Activated CD4-positive, CD25-positive, alpha-beta regulatory T cell treated with anti-CD3 and anti-CD28 coated beads, Interleukin-2, amount 50 U/mL, for 24 hours (primary cell): ENCODE results near the gene BSN.
A peak's percentile ranks its signal among the peaks of the same experiment; 100 is the strongest.

Experiments used
- ATAC-seq, 2 donors: fragments of 150-1000 bp; cut with Tn5 transposase; one replicate each; pipeline ENCODE4 v1.10.0; 2021; ENCODE audit warnings: mild to moderate bottlenecking in 1 of 2, moderate library complexity in 1 of 2

Gene BSN

GRCh38 chr3:49628249-49628648 is 74.0 kb downstream of the BSN start:
- ATAC-seq = no peak

GRCh38 chr3:49629451-49629850 is 75.2 kb downstream of the BSN start:
- no peak for ATAC-seq

GRCh38 chr3:49629866-49630265 is 75.6 kb downstream of the BSN start:
- ATAC-seq = no peak

- no peak for ATAC-seq
Observed at GRCh38 chr3:49630784-49631183, 76.5 kb downstream of the BSN start.

GRCh38 chr3:49634736-49635135 is 80.5 kb downstream of the BSN start:
- ATAC-seq = no peak

- ATAC-seq = peak; percentile 46 to 68
Observed at GRCh38 chr3:49636883-49637609, 82.8 kb downstream of the BSN start.

- ATAC-seq = no peak
Observed at GRCh38 chr3:49638445-49638844, 84.2 kb downstream of the BSN start.

GRCh38 chr3:49639551-49639950 is 85.3 kb downstream of the BSN start:
- no peak for ATAC-seq

GRCh38 chr3:49641292-49641691 is 87.0 kb downstream of the BSN start:
- no peak for ATAC-seq

GRCh38 chr3:49641921-49642707 is 87.8 kb downstream of the BSN start:
- no peak for ATAC-seq

GRCh38 chr3:49642708-49643145 is 88.5 kb downstream of the BSN start:
- ATAC-seq = no peak

- ATAC-seq = no peak
Observed at GRCh38 chr3:49644684-49645083, 90.4 kb downstream of the BSN start.

- ATAC-seq = no peak
Observed at GRCh38 chr3:49646236-49646635, 92.0 kb downstream of the BSN start.

GRCh38 chr3:49647741-49648140 is 93.5 kb downstream of the BSN start:
- ATAC-seq = no peak

- no peak for ATAC-seq
Observed at GRCh38 chr3:49648354-49649019, 94.2 kb downstream of the BSN start.

GRCh38 chr3:49649576-49649975 is 95.3 kb downstream of the BSN start:
- ATAC-seq = no peak

- ATAC-seq = no peak
Observed at GRCh38 chr3:49650177-49650576, 95.9 kb downstream of the BSN start.

GRCh38 chr3:49650637-49651036 is 96.4 kb downstream of the BSN start:
- ATAC-seq = no peak

- ATAC-seq = no peak
Observed at GRCh38 chr3:49652218-49652902, 98.1 kb downstream of the BSN start.

GRCh38 chr3:49652903-49653415 is 98.7 kb downstream of the BSN start:
- ATAC-seq = no peak

GRCh38 chr3:49653621-49654020 is 99.3 kb downstream of the BSN start:
- no peak for ATAC-seq

- ATAC-seq = no peak
Observed at GRCh38 chr3:49654176-49654825, 100.0 kb downstream of the BSN start.
